B cell (primary cell): ENCODE results near the gene TBC1D25. TPM values are rescaled to one million over a fixed set of nuclear protein-coding genes. Genes with fewer than 3 reads are reported as not detected.

Experiments
- ATAC-seq: fragments of 200-7000 bp; cut with Tn5 transposase; one replicate; pipeline ENCODE4 v1.10.0; 2021; ENCODE audit warnings: low read depth, mild to moderate bottlenecking, moderate number of reproducible peaks, moderate library complexity
- CTCF ChIA-PET: fragments of 350-600 bp; sonication (Branson Sonifier 250); formaldehyde crosslinking; loops from one replicate; lab custom pipeline; 2021; ENCODE audit warnings: antibody characterized with exemption, inconsistent platforms; lab: Charles Lee
- POLR2A ChIA-PET: fragments of 350-600 bp; sonication (Branson Sonifier 250); formaldehyde crosslinking; loops from one replicate; lab custom pipeline; 2021; ENCODE audit warnings: antibody characterized with exemption; lab: Charles Lee
- DNase-seq: peaks from one replicate; pipeline ENCODE4 v3.0.0; 2013
- H2AFZ ChIP-seq: 2 replicates; pipeline ENCODE4 v1.6.1; 2012; ENCODE audit warnings: mild to moderate bottlenecking, low read depth, low read length; ENCODE audit not compliant: insufficient read depth, poor library complexity, severe bottlenecking
- H3K27ac ChIP-seq, 2 donors: 1 replicate in 1 of 2; 2 replicates in 1 of 2; pipeline ENCODE4 v1.5.1; 2012 to 2013; ENCODE audit warnings: low read length in 2 of 2, mild to moderate bottlenecking in 2 of 2, moderate library complexity in 1 of 2
- H3K27me3 ChIP-seq, 4 experiments: fragments of 200-600 bp in 1 of 4; sonication (generic) in 1 of 4; replicated peaks in 1 of 4; 1 replicate in 2 of 4; 2 replicates in 2 of 4; pipeline versions ENCODE4 v1.6.1 to v1.7.0; 2013 to 2016; ENCODE audit warnings: low read length in 3 of 4, mild to moderate bottlenecking in 2 of 4, mixed read lengths in 1 of 4, moderate library complexity in 1 of 4; ENCODE audit not compliant: insufficient read depth in 4 of 4, control insufficient read depth in 3 of 4; ENCODE audit errors: control extremely low read depth in 1 of 4
- H3K36me3 ChIP-seq, 2 experiments: replicated peaks in 1 of 2; 1 replicate in 1 of 2; 2 replicates in 1 of 2; pipeline versions ENCODE4 v1.6.1 to v1.7.1; 2013; ENCODE audit warnings: low read length in 1 of 2; ENCODE audit not compliant: insufficient read depth in 2 of 2, control insufficient read depth in 1 of 2; ENCODE audit errors: control extremely low read depth in 1 of 2, extremely low read depth in 1 of 2
- H3K4me1 ChIP-seq, 2 donors: fragments of 200-600 bp in 1 of 2; sonication (generic) in 1 of 2; 1 replicate in 1 of 2; 2 replicates in 1 of 2; pipeline versions ENCODE4 v1.5.1 to v1.6.1; 2013 to 2017; ENCODE audit warnings: low read length in 2 of 2; ENCODE audit not compliant: control insufficient read depth in 2 of 2, insufficient read depth in 2 of 2
- H3K4me2 ChIP-seq: replicated peaks from 2 replicates; pipeline ENCODE3; 2012; ENCODE audit warnings: mild to moderate bottlenecking, low read depth, low read length; ENCODE audit not compliant: poor library complexity, severe bottlenecking
- H3K4me3 ChIP-seq, 5 experiments: fragments of 200-600 bp in 1 of 5; sonication (generic) in 1 of 5; 1 replicate in 3 of 5; 2 replicates in 2 of 5; pipeline versions ENCODE4 v1.5.1 to v1.7.0; 2011 to 2016; ENCODE audit warnings: low read length in 4 of 5, mild to moderate bottlenecking in 4 of 5, low read depth in 2 of 5, control low read depth in 1 of 5, moderate library complexity in 1 of 5; ENCODE audit not compliant: insufficient read depth in 1 of 5; ENCODE audit errors: control extremely low read depth in 1 of 5, extremely low read depth in 1 of 5
- H3K79me2 ChIP-seq: fragments of 200-600 bp; sonication (generic); one replicate; pipeline ENCODE4 v1.6.0; 2016; ENCODE audit warnings: low read length; ENCODE audit not compliant: control insufficient read depth, insufficient read depth
- H3K9ac ChIP-seq: fragments of 200-600 bp; sonication (generic); 2 replicates; pipeline ENCODE4 v1.6.1; 2017; ENCODE audit warnings: mild to moderate bottlenecking, low read length, moderate library complexity
- H3K9me3 ChIP-seq, 3 donors: one replicate each; pipeline versions ENCODE4 v1.6.1 to v1.7.1; 2013; ENCODE audit warnings: low read length in 2 of 3; ENCODE audit not compliant: control insufficient read depth in 2 of 3, insufficient read depth in 1 of 3; ENCODE audit errors: control extremely low read depth in 1 of 3
- H4K20me1 ChIP-seq: 2 replicates; pipeline ENCODE4 v1.6.0; 2012; ENCODE audit warnings: mild to moderate bottlenecking, low read length; ENCODE audit not compliant: insufficient read depth, control insufficient read depth, poor library complexity, severe bottlenecking
- H3K27ac Mint-ChIP-seq: one replicate; pipeline ENCODE4 v1.8.0; 2021; ENCODE audit warnings: mixed read lengths
- H3K27me3 Mint-ChIP-seq: one replicate; pipeline ENCODE4 v1.8.0; 2021; ENCODE audit warnings: mixed read lengths
- H3K4me1 Mint-ChIP-seq: one replicate; pipeline ENCODE4 v1.8.0; 2021; ENCODE audit warnings: mixed read lengths
- H3K4me3 Mint-ChIP-seq: one replicate; pipeline ENCODE4 v1.8.0; 2021; ENCODE audit warnings: mixed read lengths
- H3K9me3 Mint-ChIP-seq: one replicate; pipeline ENCODE4 v1.8.0; 2022; ENCODE audit warnings: mixed read lengths; ENCODE audit not compliant: insufficient read depth
- EZH2 ChIP-seq: IDR thresholded peaks from 2 replicates; pipeline ENCODE4 v1.6.1; 2012; ENCODE audit warnings: borderline replicate concordance, low read depth, mild to moderate bottlenecking, moderate library complexity, low read length; ENCODE audit not compliant: insufficient read depth, poor library complexity, severe bottlenecking
- WGBS: methylation state at CpG from one replicate; pipeline ENCODE4 v1.1.5; 2013; ENCODE audit warnings: missing lambda C conversion rate; ENCODE audit not compliant: insufficient coverage; 5-methylcytosine and 5-hydroxymethylcytosine counted together
- intact Hi-C: fragments of 100-400 bp; cut with micrococcal nuclease; formaldehyde crosslinking; loops from one replicate; pipeline ENCODE4 v1.10.0; 2022
- polyA plus RNA-seq: library from polyadenylated mRNA; depleted of rRNA; stranded (reverse); fragments of >200 nt; gene quantifications from 2 replicates; pipeline ENCODE4 v1.2.3, GENCODE V29; 2012
- total RNA-seq, 2 donors: library from RNA; stranded (reverse); fragments of 120-200 nt in 1 of 2; gene quantifications; 1 replicate in 1 of 2; 2 replicates in 1 of 2; pipeline versions ENCODE4 v1.2.3 to v1.2.4, GENCODE V29; 2013 to 2022
- TF ChIP-seq, protein P1 (sequence below): fragments of 200-600 bp; IDR thresholded peaks from one replicate; pipeline ENCODE4 v1.8.0; 2022; ENCODE audit warnings: antibody characterized with exemption, mild to moderate bottlenecking

Gene TBC1D25
- total and polyA plus RNA-seq, 2 donors (not counting 1 experiment from before 2014, with no cell fraction given): 24.6 to 31.5 TPM

DNA sequence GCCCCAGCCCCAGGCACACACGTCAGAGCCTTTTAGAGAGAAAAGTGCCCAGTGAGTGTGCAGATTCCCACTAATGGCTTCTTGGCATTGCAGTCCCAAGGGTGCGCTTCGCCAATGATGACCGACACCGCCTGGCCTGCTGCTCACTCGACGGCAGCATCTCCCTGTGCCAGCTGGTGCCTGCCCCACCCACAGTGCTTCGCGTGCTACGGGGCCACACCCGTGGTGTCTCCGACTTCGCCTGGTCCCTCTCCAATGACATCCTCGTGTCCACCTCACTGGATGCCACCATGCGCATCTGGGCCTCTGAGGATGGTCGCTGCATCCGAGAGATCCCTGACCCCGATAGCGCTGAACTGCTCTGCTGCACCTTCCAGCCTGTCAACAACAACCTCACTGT, 60.7 kb downstream of the TBC1D25 start:
- POLR2A ChIA-PET: no interaction called here
- ATAC-seq: no peak

DNA sequence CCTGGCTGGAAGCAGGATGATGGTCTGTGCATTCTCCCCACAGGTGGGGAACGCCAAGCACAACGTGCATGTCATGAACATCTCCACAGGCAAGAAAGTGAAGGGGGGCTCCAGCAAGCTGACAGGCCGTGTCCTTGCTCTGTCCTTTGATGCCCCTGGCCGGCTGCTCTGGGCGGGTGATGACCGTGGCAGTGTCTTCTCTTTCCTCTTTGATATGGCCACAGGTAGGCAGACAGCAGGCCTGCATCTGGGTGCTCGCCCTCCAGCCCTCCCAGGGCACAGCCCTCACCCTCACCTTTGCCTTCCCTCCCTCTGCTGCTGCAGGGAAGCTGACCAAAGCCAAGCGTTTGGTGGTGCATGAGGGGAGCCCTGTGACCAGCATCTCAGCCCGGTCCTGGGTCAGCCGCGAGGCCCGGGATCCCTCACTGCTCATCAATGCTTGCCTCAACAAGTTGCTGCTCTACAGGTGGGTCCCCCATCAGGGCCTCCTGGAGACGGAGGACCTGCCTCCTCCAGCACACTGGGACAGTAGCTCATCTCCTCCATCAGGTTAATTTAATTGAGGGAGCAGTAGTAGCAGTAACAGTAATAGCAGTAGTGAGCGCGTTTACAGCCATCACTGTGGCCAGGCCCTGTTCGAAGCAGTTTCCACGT, 62.4 kb downstream of the TBC1D25 start:
- Histone ChIP-seq H3K36me3 (peaks cover 0 to 18% of the 10 kb centered on the region in 2 experiments), H4K20me1 (no peaks in the 10 kb centered on the region), H2AFZ (no peak overlapping the region), H3K4me2 (no peak overlapping the region), H3K27ac (no peak overlapping the region), H3K27me3 (no peaks in the 10 kb centered on the region), H3K79me2 (no peaks in the 10 kb centered on the region), H3K4me3 (no peak overlapping the region), H3K9me3 (no peaks in the 10 kb centered on the region), H3K9ac (no peak overlapping the region), H3K4me1 (peaks cover 0 to 11% of the 10 kb centered on the region in 2 donors)
- POLR2A ChIA-PET: no interaction called here
- Mint-ChIP-seq H3K9me3 (no peaks in the 10 kb centered on the region), H3K27me3 (no peaks in the 10 kb centered on the region), H3K27ac (no peak overlapping the region), H3K4me1 (peaks cover 8% of the 10 kb centered on the region), H3K4me3 (no peak overlapping the region)
- DNase-seq (no peak), ATAC-seq (no peak)
- 97% methylated on average over 6 of the region's 17 CpGs for WGBS
- CTCF ChIA-PET: no interaction called here
- TF ChIP-seq EZH2: no peak
- TF ChIP-seq, protein P1, sequence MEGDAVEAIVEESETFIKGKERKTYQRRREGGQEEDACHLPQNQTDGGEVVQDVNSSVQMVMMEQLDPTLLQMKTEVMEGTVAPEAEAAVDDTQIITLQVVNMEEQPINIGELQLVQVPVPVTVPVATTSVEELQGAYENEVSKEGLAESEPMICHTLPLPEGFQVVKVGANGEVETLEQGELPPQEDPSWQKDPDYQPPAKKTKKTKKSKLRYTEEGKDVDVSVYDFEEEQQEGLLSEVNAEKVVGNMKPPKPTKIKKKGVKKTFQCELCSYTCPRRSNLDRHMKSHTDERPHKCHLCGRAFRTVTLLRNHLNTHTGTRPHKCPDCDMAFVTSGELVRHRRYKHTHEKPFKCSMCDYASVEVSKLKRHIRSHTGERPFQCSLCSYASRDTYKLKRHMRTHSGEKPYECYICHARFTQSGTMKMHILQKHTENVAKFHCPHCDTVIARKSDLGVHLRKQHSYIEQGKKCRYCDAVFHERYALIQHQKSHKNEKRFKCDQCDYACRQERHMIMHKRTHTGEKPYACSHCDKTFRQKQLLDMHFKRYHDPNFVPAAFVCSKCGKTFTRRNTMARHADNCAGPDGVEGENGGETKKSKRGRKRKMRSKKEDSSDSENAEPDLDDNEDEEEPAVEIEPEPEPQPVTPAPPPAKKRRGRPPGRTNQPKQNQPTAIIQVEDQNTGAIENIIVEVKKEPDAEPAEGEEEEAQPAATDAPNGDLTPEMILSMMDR: no peak
- intact Hi-C loops: no loop called here

More for the DNA sequence above, 60.7 kb downstream of the TBC1D25 start:
- H3K9me3 Mint-ChIP-seq: no peaks in the 10 kb centered on the region
- no peak overlapping the region for H3K4me3 Mint-ChIP-seq
- no peak overlapping the region for H3K27ac Mint-ChIP-seq
- Histone ChIP-seq H3K9ac (no peak overlapping the region), H3K4me2 (no peak overlapping the region), H3K36me3 (peaks cover 0 to 18% of the 10 kb centered on the region in 2 experiments), H3K9me3 (no peaks in the 10 kb centered on the region), H3K27ac (no peak overlapping the region), H3K79me2 (no peaks in the 10 kb centered on the region), H4K20me1 (no peaks in the 10 kb centered on the region), H2AFZ (no peak overlapping the region), H3K4me1 (peaks cover 0 to 12% of the 10 kb centered on the region in 2 donors), H3K4me3 (no peak overlapping the region), H3K27me3 (no peaks in the 10 kb centered on the region)
- 100% methylated on average over 7 of the region's 19 CpGs for WGBS
- H3K27me3 Mint-ChIP-seq: no peaks in the 10 kb centered on the region
- intact Hi-C loops: no loop called here
- peaks cover 8% of the 10 kb centered on the region for H3K4me1 Mint-ChIP-seq
- CTCF ChIA-PET: no interaction called here
- DNase-seq: no peak
- no peak for TF ChIP-seq EZH2
- TF ChIP-seq, protein P1: no peak
